CD14-positive monocyte (primary cell): ENCODE measurements around the gene GIGYF2. TPM values are rescaled to one million over a fixed set of nuclear protein-coding genes. Genes with fewer than 3 reads are reported as not detected.

Experiments
- DNase-seq, 3 donors: peaks; one replicate each; pipeline ENCODE4 v3.0.0-alpha.2; 2011 to 2022
- H2AFZ ChIP-seq: 2 replicates; pipeline ENCODE4 v1.6.0; 2012; ENCODE audit warnings: mild to moderate bottlenecking, low read depth, low read length, inconsistent platforms; ENCODE audit not compliant: insufficient read depth, poor library complexity, severe bottlenecking
- H3K27ac ChIP-seq, 2 donors: 1 replicate in 1 of 2; 2 replicates in 1 of 2; pipeline ENCODE4 v1.5.1; 2012 to 2013; ENCODE audit warnings: low read length in 2 of 2, control low read depth in 1 of 2, inconsistent platforms in 1 of 2, low read depth in 1 of 2, mild to moderate bottlenecking in 1 of 2
- H3K27me3 ChIP-seq, 2 donors: one replicate each; pipeline versions ENCODE4 v1.6.0 to v1.6.1; 2011 to 2013; ENCODE audit warnings: low read length in 2 of 2; ENCODE audit not compliant: control insufficient read depth in 2 of 2, insufficient read depth in 2 of 2
- H3K36me3 ChIP-seq, 2 donors: replicated peaks in 1 of 2; 1 replicate in 1 of 2; 2 replicates in 1 of 2; pipeline versions ENCODE4 v1.5.1 to v1.6.1; 2012 to 2013; ENCODE audit warnings: low read length in 2 of 2, control low read depth in 1 of 2, inconsistent platforms in 1 of 2, mild to moderate bottlenecking in 1 of 2; ENCODE audit not compliant: insufficient read depth in 2 of 2, control insufficient read depth in 1 of 2
- H3K4me1 ChIP-seq, 2 donors: 1 replicate in 1 of 2; 2 replicates in 1 of 2; pipeline versions ENCODE4 v1.5.1 to v1.6.1; 2012 to 2013; ENCODE audit warnings: low read length in 2 of 2, control low read depth in 1 of 2, inconsistent platforms in 1 of 2, mild to moderate bottlenecking in 1 of 2, moderate library complexity in 1 of 2; ENCODE audit not compliant: insufficient read depth in 2 of 2, control insufficient read depth in 1 of 2
- H3K4me2 ChIP-seq: replicated peaks from 2 replicates; pipeline ENCODE3; 2012; ENCODE audit warnings: low read length, moderate library complexity, mild to moderate bottlenecking; ENCODE audit not compliant: poor library complexity, severe bottlenecking; ENCODE audit errors: extremely low read depth
- H3K4me3 ChIP-seq, 3 experiments: fragments of 200-600 bp in 1 of 3; sonication (generic) in 1 of 3; replicated peaks in 1 of 3; 1 replicate in 2 of 3; 2 replicates in 1 of 3; pipeline ENCODE4 v1.5.1; 2011 to 2013; ENCODE audit warnings: low read length in 3 of 3, mild to moderate bottlenecking in 3 of 3, control low read depth in 2 of 3, low read depth in 2 of 3, inconsistent platforms in 1 of 3, moderate library complexity in 1 of 3
- H3K79me2 ChIP-seq: 2 replicates; pipeline ENCODE4 v1.6.0; 2012; ENCODE audit warnings: mild to moderate bottlenecking, control low read depth, inconsistent platforms, low read length, moderate library complexity; ENCODE audit not compliant: insufficient read depth
- H3K9ac ChIP-seq: 2 replicates; pipeline ENCODE4 v1.6.0; 2017; ENCODE audit warnings: low read length, mild to moderate bottlenecking; ENCODE audit not compliant: insufficient read depth, poor library complexity, severe bottlenecking
- H3K9me3 ChIP-seq, 2 donors: replicated peaks in 1 of 2; 1 replicate in 1 of 2; 2 replicates in 1 of 2; pipeline versions ENCODE4 v1.5.1 to v1.6.1; 2012 to 2013; ENCODE audit warnings: low read length in 2 of 2, control low read depth in 1 of 2; ENCODE audit not compliant: control insufficient read depth in 1 of 2, insufficient read depth in 1 of 2
- H4K20me1 ChIP-seq: 2 replicates; pipeline ENCODE4 v1.6.0; 2012; ENCODE audit warnings: mild to moderate bottlenecking, low read length, control low read depth, moderate library complexity; ENCODE audit not compliant: insufficient read depth
- H3K27ac Mint-ChIP-seq, 7 donors: one replicate each; pipeline ENCODE4 v1.8.0; 2020; ENCODE audit warnings: mild to moderate bottlenecking in 7 of 7, mixed read lengths in 7 of 7, moderate library complexity in 6 of 7, inconsistent platforms in 2 of 7
- H3K27me3 Mint-ChIP-seq, 3 donors: one replicate each; pipeline ENCODE4 v1.8.0; 2021 to 2022; ENCODE audit warnings: low read depth in 3 of 3, mild to moderate bottlenecking in 3 of 3, mixed read lengths in 3 of 3, moderate library complexity in 3 of 3, inconsistent platforms in 1 of 3
- H3K36me3 Mint-ChIP-seq, 2 donors: one replicate each; pipeline ENCODE4 v1.8.0; 2020; ENCODE audit warnings: mixed read lengths in 2 of 2, inconsistent platforms in 1 of 2, mild to moderate bottlenecking in 1 of 2
- H3K4me1 Mint-ChIP-seq: one replicate; pipeline ENCODE4 v1.8.0; 2020; ENCODE audit warnings: mild to moderate bottlenecking, mixed read lengths
- H3K4me3 Mint-ChIP-seq, 2 donors: one replicate each; pipeline ENCODE4 v1.8.0; 2020; ENCODE audit warnings: mild to moderate bottlenecking in 2 of 2, mixed read lengths in 2 of 2, moderate library complexity in 1 of 2
- H3K9me3 Mint-ChIP-seq, 7 donors: one replicate each; pipeline ENCODE4 v1.8.0; 2020 to 2022; ENCODE audit warnings: mixed read lengths in 7 of 7, mild to moderate bottlenecking in 6 of 7, moderate library complexity in 6 of 7, inconsistent platforms in 2 of 7
- CTCF ChIP-seq: fragments of 200-600 bp; IDR thresholded peaks from one replicate; pipeline ENCODE4 v1.8.0; 2022; ENCODE audit warnings: antibody characterized with exemption, mild to moderate bottlenecking
- WGBS: methylation state at CpG from one replicate; pipeline ENCODE4 v1.1.5; 2013; ENCODE audit warnings: missing lambda C conversion rate; ENCODE audit not compliant: insufficient coverage; 5-methylcytosine and 5-hydroxymethylcytosine counted together
- intact Hi-C, 2 donors: fragments of 100-400 bp; cut with micrococcal nuclease; formaldehyde crosslinking; loops; one replicate each; pipeline versions ENCODE4 v1.15.0 to v1.15.1; 2023
- polyA plus RNA-seq, 3 donors: library from polyadenylated mRNA; depleted of rRNA in 1 of 3; unstranded in 2 of 3; stranded (reverse) in 1 of 3; fragments of 300-500 nt in 2 of 3; fragments of >200 nt in 1 of 3; fragmentation: Illumina TruSeq in 2 of 3; gene quantifications; 1 replicate in 2 of 3; 2 replicates in 1 of 3; pipeline ENCODE4 v1.2.3, GENCODE V29; 2012 to 2021

Gene GIGYF2
- polyA plus RNA-seq, 3 donors, result 7.7 to 20.7 (median 17.3) TPM

GRCh38 chr2:232871418-232871834, 174.3 kb downstream of the GIGYF2 start:
- Histone ChIP-seq H3K4me1 (peaks cover 17 to 24% of the 10 kb centered on the region in 2 donors), H3K36me3 (no peaks in the 10 kb centered on the region), H3K9me3 (no peaks in the 10 kb centered on the region), H4K20me1 (no peaks in the 10 kb centered on the region), H3K27me3 (peaks cover 5 to 12% of the 10 kb centered on the region in 2 donors), H3K9ac (no peak overlapping the region), H3K27ac (no peak overlapping the region), H3K4me3 (no peak overlapping the region), H3K4me2 (no peak overlapping the region), H2AFZ (no peak overlapping the region), H3K79me2 (no peaks in the 10 kb centered on the region)
- H3K4me1 Mint-ChIP-seq, result peaks cover 22% of the 10 kb centered on the region
- H3K36me3 Mint-ChIP-seq, result no peaks in the 10 kb centered on the region
- no peak for DNase-seq
- intact Hi-C loops, result no loop called here
- H3K27me3 Mint-ChIP-seq, result peaks cover 17 to 19% (median 19%) of the 10 kb centered on the region in 3 donors
- TF ChIP-seq CTCF, result no peak
- H3K9me3 Mint-ChIP-seq, result peaks cover 0 to 7% (median 0%) of the 10 kb centered on the region in 7 donors
- whole genome bisulfite sequencing, result 39% methylated on average over 13 of the region's 15 CpGs
- no peak overlapping the region for H3K27ac Mint-ChIP-seq
- H3K4me3 Mint-ChIP-seq, result no peak overlapping the region

- H3K27ac Mint-ChIP-seq, result no peak overlapping the region
- no peaks in the 10 kb centered on the region for H3K79me2 ChIP-seq
- H3K4me1 Mint-ChIP-seq, result peaks cover 22% of the 10 kb centered on the region
Measured at GRCh38 chr2:232871835-232872736, 175.0 kb downstream of the GIGYF2 start.

More at GRCh38 chr2:232871835-232872736, 175.0 kb downstream of the GIGYF2 start:
- no peak for TF ChIP-seq CTCF
- Histone ChIP-seq H3K9me3 (no peaks in the 10 kb centered on the region), H3K4me1 (peaks cover 17 to 30% of the 10 kb centered on the region in 2 donors), H2AFZ (no peak overlapping the region), H3K36me3 (no peaks in the 10 kb centered on the region), H4K20me1 (no peaks in the 10 kb centered on the region), H3K4me3 (no peak overlapping the region), H3K4me2 (no peak overlapping the region), H3K27ac (no peak overlapping the region), H3K9ac (no peak overlapping the region), H3K27me3 (peaks cover 6 to 16% of the 10 kb centered on the region in 2 donors)
- intact Hi-C loops, result no loop called here
- Mint-ChIP-seq H3K27me3 (peaks cover 19 to 25% (median 22%) of the 10 kb centered on the region in 3 donors), H3K36me3 (no peaks in the 10 kb centered on the region), H3K9me3 (peaks cover 0 to 7% (median 0%) of the 10 kb centered on the region in 7 donors), H3K4me3 (no peak overlapping the region)
- WGBS, result 83% methylated on average over 14 of the region's 22 CpGs
- no peak for DNase-seq
